Islet of Langerhans (tissue), 1 donor: ENCODE results near the gene EPHB6.
A peak's percentile ranks its signal among the peaks of the same experiment; 100 is the strongest.

Source experiments
- FAIRE-seq: peaks from one replicate; lab custom pipeline; 2011; peaks lifted over from hg19 to GRCh38; lab: Jason Lieb, UNC

EPHB6 gene

DNA sequence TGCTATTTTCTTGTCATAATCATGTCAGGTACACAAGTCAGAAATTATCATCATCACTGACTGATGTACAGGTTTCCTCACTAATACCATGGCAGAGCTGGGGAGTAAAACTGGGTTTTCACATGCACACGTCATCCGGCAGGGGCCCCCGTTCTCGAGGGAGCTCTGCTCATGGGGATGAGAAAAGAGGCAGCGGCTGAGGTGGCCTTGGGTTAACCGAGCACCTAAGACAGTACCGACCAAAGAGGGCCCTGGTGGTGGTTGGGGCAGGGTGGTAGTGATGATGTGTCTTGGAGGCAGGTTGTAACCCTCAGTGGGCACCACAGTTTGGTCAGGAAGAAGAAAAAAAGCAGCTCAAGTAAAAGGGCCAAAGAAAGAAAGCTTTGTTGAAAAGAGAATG lies 42.8 kb downstream of the EPHB6 start:
- FAIRE-seq = no peak

- FAIRE-seq = no peak
Measured at GRCh38 chr7:142898377-142899170, 43.7 kb downstream of the EPHB6 start.

- FAIRE-seq = no peak
Measured at GRCh38 chr7:142899661-142900060, 44.8 kb downstream of the EPHB6 start.

DNA sequence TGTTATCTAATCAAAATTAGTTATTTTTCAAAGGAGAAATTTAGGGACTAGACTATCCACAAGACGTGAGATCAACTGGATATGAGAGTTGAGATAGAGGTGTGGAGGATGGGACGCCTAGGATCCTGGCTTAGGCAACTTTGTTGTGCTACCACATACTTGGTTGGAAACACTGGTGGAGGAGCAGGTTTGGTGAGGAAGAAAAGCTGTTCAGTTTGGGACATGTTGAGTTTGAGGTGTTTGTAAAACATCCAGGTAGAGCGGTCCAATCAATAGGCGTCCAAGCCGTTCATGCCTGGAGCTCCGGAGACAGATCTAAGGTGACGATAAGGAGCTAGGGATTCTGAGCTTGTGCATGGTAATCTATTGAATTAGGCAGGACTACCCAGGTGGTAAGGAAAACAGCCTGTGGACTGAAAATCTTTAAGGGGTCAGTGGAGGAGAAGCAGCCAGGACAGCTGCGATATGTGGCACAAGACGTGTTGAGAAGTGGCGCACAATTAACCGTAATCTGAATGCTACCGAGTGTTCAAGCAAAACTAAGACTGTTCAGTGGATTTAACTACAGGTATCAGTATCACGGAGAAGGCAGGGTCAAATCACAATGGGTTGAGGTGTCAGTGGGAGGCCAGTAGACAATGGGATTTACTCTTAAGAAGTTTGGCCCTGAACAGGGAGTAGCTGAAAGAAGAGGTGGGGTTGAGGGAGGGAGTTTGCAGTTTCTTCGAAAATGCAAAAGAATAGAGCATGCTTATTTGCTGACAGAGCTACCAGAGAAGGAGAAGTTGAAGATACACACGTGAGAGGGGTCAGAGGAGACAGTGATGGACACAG lies 46.8 kb downstream of the EPHB6 start:
- FAIRE-seq = no peak

- FAIRE-seq = no peak
Measured at GRCh38 chr7:142904128-142904527, 49.3 kb downstream of the EPHB6 start.

- FAIRE-seq = no peak
Measured at GRCh38 chr7:142905759-142906158, 50.9 kb downstream of the EPHB6 start.

- FAIRE-seq = no peak
Measured at GRCh38 chr7:142906643-142907042, 51.8 kb downstream of the EPHB6 start.

DNA sequence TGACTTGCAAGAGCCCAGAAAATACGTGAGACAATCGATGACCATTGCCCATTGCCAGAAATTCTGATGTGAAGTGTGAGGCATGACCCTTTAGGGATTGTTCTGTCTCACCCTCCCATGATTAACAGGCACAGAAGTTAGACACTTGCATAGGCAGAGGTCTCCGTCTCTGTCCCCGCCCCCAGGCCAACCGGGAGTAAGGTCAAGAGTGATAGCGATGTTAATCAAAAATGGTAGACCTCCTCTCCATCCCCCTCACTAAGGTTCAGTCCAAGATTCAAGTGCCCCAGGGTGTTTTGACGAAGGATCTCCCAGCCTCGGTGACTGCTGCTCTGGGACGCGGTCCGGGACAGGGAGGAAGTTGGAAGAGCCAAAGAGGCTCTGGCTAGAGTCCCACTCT lies 53.4 kb downstream of the EPHB6 start:
- FAIRE-seq = no peak

GRCh38 chr7:142908921-142909890 lies 54.3 kb downstream of the EPHB6 start:
- no peak for FAIRE-seq

- peak; percentile 86 for FAIRE-seq
Measured at GRCh38 chr7:142910031-142910433, 55.2 kb downstream of the EPHB6 start.

GRCh38 chr7:142910481-142910880 lies 55.6 kb downstream of the EPHB6 start:
- FAIRE-seq = no peak

GRCh38 chr7:142913051-142913450 lies 58.2 kb downstream of the EPHB6 start:
- no peak for FAIRE-seq

GRCh38 chr7:142913566-142913965 lies 58.7 kb downstream of the EPHB6 start:
- FAIRE-seq = no peak

- FAIRE-seq = no peak
Measured at GRCh38 chr7:142914121-142914520, 59.2 kb downstream of the EPHB6 start.

DNA sequence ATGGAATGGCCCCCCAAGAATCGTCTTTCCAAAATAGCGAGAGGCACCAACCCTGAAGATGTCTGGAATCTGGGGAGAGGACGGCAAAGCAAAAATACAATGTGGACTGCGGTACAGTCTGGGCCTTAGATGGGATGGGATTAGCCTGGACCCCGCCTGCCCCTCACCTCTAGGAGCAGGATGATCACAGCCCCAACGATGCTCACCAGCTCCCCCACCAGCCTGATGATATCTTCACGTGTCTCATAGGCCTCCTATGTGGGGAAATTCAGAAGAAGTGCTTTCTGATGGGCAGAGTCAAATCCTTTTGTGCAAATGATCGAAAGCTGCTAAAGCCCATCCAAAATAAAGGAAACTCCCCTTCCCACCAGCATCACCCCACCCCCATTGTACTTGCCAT lies 60.4 kb downstream of the EPHB6 start:
- FAIRE-seq = no peak

- no peak for FAIRE-seq
Measured at GRCh38 chr7:142916508-142916907, 61.6 kb downstream of the EPHB6 start.

GRCh38 chr7:142917447-142917846 lies 62.6 kb downstream of the EPHB6 start:
- FAIRE-seq = no peak

DNA sequence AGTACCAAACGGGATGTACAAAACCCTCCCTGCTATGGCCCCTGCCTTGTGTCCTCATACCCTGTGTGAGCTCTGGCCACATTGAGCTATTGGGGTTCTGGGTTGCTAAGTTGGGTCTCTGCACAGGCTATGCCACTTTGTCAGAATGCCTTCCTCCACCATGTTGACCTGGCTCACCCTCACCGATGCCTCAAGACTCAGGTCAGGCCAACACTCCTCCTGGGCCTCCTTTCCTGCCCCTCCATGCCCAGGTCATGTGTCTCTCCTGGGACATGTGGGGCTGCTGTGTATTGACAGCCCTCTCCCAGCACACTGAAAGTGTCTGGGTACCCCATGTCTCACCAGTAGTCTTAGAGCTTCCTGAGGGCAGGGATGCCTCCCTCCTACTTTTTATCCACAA lies 64.0 kb downstream of the EPHB6 start:
- no peak for FAIRE-seq

- no peak for FAIRE-seq
Measured at GRCh38 chr7:142919656-142920055, 64.8 kb downstream of the EPHB6 start.
